ENCODE data around the gene ADAMTS6. TPM values are rescaled to one million over a fixed set of nuclear protein-coding genes. Genes with fewer than 3 reads are reported as not detected.

The ADAMTS6 gene
- total and polyA plus RNA-seq, 2 donors (not counting 1 experiment from before 2014, with no cell fraction given) = 3.6 to 12.3 TPM

- Histone ChIP-seq H3K27me3 (replicated peaks in 1 of 4; ENCODE audit: control extremely low read depth in 1 of 4, control insufficient read depth in 3 of 4, insufficient read depth in 4 of 4, low read length in 3 of 4) (no peaks in the 10 kb centered on the region), H4K20me1 (ENCODE audit: control insufficient read depth, insufficient read depth, low read length, poor library complexity, severe bottlenecking) (no peaks in the 10 kb centered on the region), H3K4me1 (ENCODE audit: control insufficient read depth in 2 of 2, insufficient read depth in 2 of 2, low read length in 2 of 2) (no peaks in the 10 kb centered on the region), H3K4me2 (replicated peaks; ENCODE audit: low read depth, low read length, poor library complexity, severe bottlenecking) (no peak overlapping the region), H2AFZ (ENCODE audit: insufficient read depth, low read depth, low read length, poor library complexity, severe bottlenecking) (no peak overlapping the region), H3K79me2 (ENCODE audit: control insufficient read depth, insufficient read depth, low read length) (no peaks in the 10 kb centered on the region), H3K9me3 (ENCODE audit: control extremely low read depth in 1 of 3, control insufficient read depth in 2 of 3, insufficient read depth in 1 of 3, low read length in 2 of 3) (no peaks in the 10 kb centered on the region), H3K36me3 (replicated peaks in 1 of 2; ENCODE audit: control extremely low read depth in 1 of 2, control insufficient read depth in 1 of 2, extremely low read depth in 1 of 2, insufficient read depth in 2 of 2, low read length in 1 of 2) (no peaks in the 10 kb centered on the region), H3K27ac (ENCODE audit: low read length in 2 of 2) (no peak overlapping the region), H3K9ac (ENCODE audit: low read length) (no peak overlapping the region), H3K4me3 (ENCODE audit: control extremely low read depth in 1 of 5, extremely low read depth in 1 of 5, insufficient read depth in 1 of 5, low read depth in 2 of 5, low read length in 4 of 5) (no peak overlapping the region)
- Mint-ChIP-seq H3K27me3 (no peaks in the 10 kb centered on the region), H3K9me3 (ENCODE audit: insufficient read depth) (no peaks in the 10 kb centered on the region), H3K27ac (no peak overlapping the region), H3K4me3 (no peak overlapping the region), H3K4me1 (no peaks in the 10 kb centered on the region)
- POLR2A ChIA-PET = no interaction called here
- DNase-seq (no peak), ATAC-seq (ENCODE audit: low read depth) (no peak)
- CTCF ChIA-PET = no interaction called here
- intact Hi-C loops (cut with micrococcal nuclease) = no loop called here
- 83% methylated on average over 2 of the region's 3 CpGs for WGBS (ENCODE audit: insufficient coverage)
- TF ChIP-seq EZH2 (IDR thresholded peaks at IDR 0.05; ENCODE audit: borderline replicate concordance, insufficient read depth, low read depth, low read length, poor library complexity, severe bottlenecking) = no peak
- TF ChIP-seq, protein P1, sequence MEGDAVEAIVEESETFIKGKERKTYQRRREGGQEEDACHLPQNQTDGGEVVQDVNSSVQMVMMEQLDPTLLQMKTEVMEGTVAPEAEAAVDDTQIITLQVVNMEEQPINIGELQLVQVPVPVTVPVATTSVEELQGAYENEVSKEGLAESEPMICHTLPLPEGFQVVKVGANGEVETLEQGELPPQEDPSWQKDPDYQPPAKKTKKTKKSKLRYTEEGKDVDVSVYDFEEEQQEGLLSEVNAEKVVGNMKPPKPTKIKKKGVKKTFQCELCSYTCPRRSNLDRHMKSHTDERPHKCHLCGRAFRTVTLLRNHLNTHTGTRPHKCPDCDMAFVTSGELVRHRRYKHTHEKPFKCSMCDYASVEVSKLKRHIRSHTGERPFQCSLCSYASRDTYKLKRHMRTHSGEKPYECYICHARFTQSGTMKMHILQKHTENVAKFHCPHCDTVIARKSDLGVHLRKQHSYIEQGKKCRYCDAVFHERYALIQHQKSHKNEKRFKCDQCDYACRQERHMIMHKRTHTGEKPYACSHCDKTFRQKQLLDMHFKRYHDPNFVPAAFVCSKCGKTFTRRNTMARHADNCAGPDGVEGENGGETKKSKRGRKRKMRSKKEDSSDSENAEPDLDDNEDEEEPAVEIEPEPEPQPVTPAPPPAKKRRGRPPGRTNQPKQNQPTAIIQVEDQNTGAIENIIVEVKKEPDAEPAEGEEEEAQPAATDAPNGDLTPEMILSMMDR (IDR thresholded peaks at IDR 0.05) = no peak
These were observed 291.2 kb downstream of the ADAMTS6 start for GRCh38 chr5:65190328-65191053.

- no peaks in the 10 kb centered on the region for H3K27me3 Mint-ChIP-seq
- no peak overlapping the region for H3K4me3 Mint-ChIP-seq
- H3K4me1 Mint-ChIP-seq = no peaks in the 10 kb centered on the region
- Histone ChIP-seq H3K4me3 (ENCODE audit: control extremely low read depth in 1 of 5, extremely low read depth in 1 of 5, insufficient read depth in 1 of 5, low read depth in 2 of 5, low read length in 4 of 5) (no peak overlapping the region), H3K4me2 (replicated peaks; ENCODE audit: low read depth, low read length, poor library complexity, severe bottlenecking) (no peak overlapping the region), H3K9me3 (ENCODE audit: control extremely low read depth in 1 of 3, control insufficient read depth in 2 of 3, insufficient read depth in 1 of 3, low read length in 2 of 3) (no peaks in the 10 kb centered on the region), H3K27ac (ENCODE audit: low read length in 2 of 2) (no peak overlapping the region), H2AFZ (ENCODE audit: insufficient read depth, low read depth, low read length, poor library complexity, severe bottlenecking) (no peak overlapping the region), H3K9ac (ENCODE audit: low read length) (no peak overlapping the region), H3K36me3 (replicated peaks in 1 of 2; ENCODE audit: control extremely low read depth in 1 of 2, control insufficient read depth in 1 of 2, extremely low read depth in 1 of 2, insufficient read depth in 2 of 2, low read length in 1 of 2) (no peaks in the 10 kb centered on the region), H4K20me1 (ENCODE audit: control insufficient read depth, insufficient read depth, low read length, poor library complexity, severe bottlenecking) (no peaks in the 10 kb centered on the region), H3K79me2 (ENCODE audit: control insufficient read depth, insufficient read depth, low read length) (no peaks in the 10 kb centered on the region), H3K4me1 (ENCODE audit: control insufficient read depth in 2 of 2, insufficient read depth in 2 of 2, low read length in 2 of 2) (no peaks in the 10 kb centered on the region), H3K27me3 (replicated peaks in 1 of 4; ENCODE audit: control extremely low read depth in 1 of 4, control insufficient read depth in 3 of 4, insufficient read depth in 4 of 4, low read length in 3 of 4) (no peaks in the 10 kb centered on the region)
- ChIA-PET POLR2A (no interaction called here), CTCF (no interaction called here)
- TF ChIP-seq, protein P1 (IDR thresholded peaks at IDR 0.05) = no peak
- WGBS (ENCODE audit: insufficient coverage) = no CpG with 5 or more reads among the region's 2 CpGs
- H3K27ac Mint-ChIP-seq = no peak overlapping the region
- no peak for DNase-seq
- intact Hi-C loops (cut with micrococcal nuclease) = no loop called here
- no peak for ATAC-seq (ENCODE audit: low read depth)
- H3K9me3 Mint-ChIP-seq (ENCODE audit: insufficient read depth) = no peaks in the 10 kb centered on the region
These were observed 295.0 kb downstream of the ADAMTS6 start for GRCh38 chr5:65186646-65187227.
